Measurements from ENCODE around the gene VWF. TPM values are rescaled to one million over a fixed set of nuclear protein-coding genes. Genes with fewer than 3 reads are reported as not detected.
"Not testable (repeated sequence)": the region's sequence is repeated elsewhere in the genome, so short reads cannot be mapped to it uniquely, and the experiment has no call there.

The VWF gene
- polyA plus RNA-seq, 1 donor, result 41.9 TPM

GRCh38 chr12:6104842-6105241, 19.6 kb downstream of the VWF start:
- DNase-seq (ENCODE audit: low read depth), result no peak

GRCh38 chr12:6104027-6104426, 20.4 kb downstream of the VWF start:
- DNase-seq (ENCODE audit: low read depth), result no peak

- DNase-seq (ENCODE audit: low read depth), result not testable (repeated sequence)
Measured at GRCh38 chr12:6102021-6102420, 22.4 kb downstream of the VWF start.

- DNase-seq (ENCODE audit: low read depth), result no peak
Measured at GRCh38 chr12:6099316-6099715, 25.2 kb downstream of the VWF start.

- DNase-seq (ENCODE audit: low read depth), result no peak
Measured at GRCh38 chr12:6097411-6097810, 27.1 kb downstream of the VWF start.

GRCh38 chr12:6096527-6096926, 27.9 kb downstream of the VWF start:
- DNase-seq (ENCODE audit: low read depth), result no peak

- DNase-seq (ENCODE audit: low read depth), result no peak
Measured at GRCh38 chr12:6095269-6095668, 29.2 kb downstream of the VWF start.

- DNase-seq (ENCODE audit: low read depth), result no peak
Measured at GRCh38 chr12:6093764-6094163, 30.7 kb downstream of the VWF start.

GRCh38 chr12:6092784-6093722, 31.4 kb downstream of the VWF start:
- DNase-seq (ENCODE audit: low read depth), result no peak

- no peak for DNase-seq (ENCODE audit: low read depth)
Measured at GRCh38 chr12:6091786-6092566, 32.5 kb downstream of the VWF start.

- DNase-seq (ENCODE audit: low read depth), result no peak
Measured at GRCh38 chr12:6090803-6091202, 33.7 kb downstream of the VWF start.

GRCh38 chr12:6088921-6089747, 35.3 kb downstream of the VWF start:
- DNase-seq (ENCODE audit: low read depth), result no peak

- no peak for DNase-seq (ENCODE audit: low read depth)
Measured at GRCh38 chr12:6086316-6086715, 38.2 kb downstream of the VWF start.

- no peak for DNase-seq (ENCODE audit: low read depth)
Measured at GRCh38 chr12:6085841-6086240, 38.6 kb downstream of the VWF start.

- DNase-seq (ENCODE audit: low read depth), result no peak
Measured at GRCh38 chr12:6084969-6085450, 39.5 kb downstream of the VWF start.

- DNase-seq (ENCODE audit: low read depth), result no peak
Measured at GRCh38 chr12:6084261-6084968, 40.1 kb downstream of the VWF start.

- DNase-seq (ENCODE audit: low read depth), result no peak
Measured at GRCh38 chr12:6083601-6084000, 40.9 kb downstream of the VWF start.

- DNase-seq (ENCODE audit: low read depth), result no peak
Measured at GRCh38 chr12:6082613-6083012, 41.9 kb downstream of the VWF start.

GRCh38 chr12:6080149-6081045, 44.1 kb downstream of the VWF start:
- no peak for DNase-seq (ENCODE audit: low read depth)
